NCI-H82 treated with DMSO at 0.1 percent for 48 hours (cell line): ENCODE data around the gene SPPL3.
A peak's percentile ranks its signal among the peaks of the same experiment; 100 is the strongest.
"Not testable (repeated sequence)": the region's sequence is repeated elsewhere in the genome, so short reads cannot be mapped to it uniquely, and the experiment has no call there.

Experiments
- DNase-seq: peaks from one replicate; lab custom pipeline; 2025; ENCODE audit not compliant: unreplicated experiment; lab: John Stamatoyannopoulos, UW

The SPPL3 gene

DNA sequence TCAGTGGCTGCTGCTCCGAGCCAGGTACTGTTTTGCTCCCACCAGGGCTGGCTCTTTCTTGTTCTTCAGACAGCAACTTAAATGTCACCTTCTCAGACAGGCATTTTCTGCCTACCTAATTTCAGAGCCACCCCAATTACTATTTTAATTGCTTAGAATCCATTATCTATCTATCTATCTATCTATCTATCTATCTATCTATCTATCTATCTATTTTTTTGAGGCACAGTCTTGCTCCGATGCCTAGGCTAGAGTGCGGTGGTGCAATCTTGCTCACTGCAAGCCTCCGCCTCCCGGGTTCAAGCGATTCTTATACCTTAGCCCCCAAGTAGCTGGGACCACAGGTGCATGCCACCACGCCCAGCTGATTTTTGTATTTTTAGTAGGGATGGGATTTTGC lies 58.5 kb downstream of the SPPL3 start:
- DNase-seq = no peak

DNA sequence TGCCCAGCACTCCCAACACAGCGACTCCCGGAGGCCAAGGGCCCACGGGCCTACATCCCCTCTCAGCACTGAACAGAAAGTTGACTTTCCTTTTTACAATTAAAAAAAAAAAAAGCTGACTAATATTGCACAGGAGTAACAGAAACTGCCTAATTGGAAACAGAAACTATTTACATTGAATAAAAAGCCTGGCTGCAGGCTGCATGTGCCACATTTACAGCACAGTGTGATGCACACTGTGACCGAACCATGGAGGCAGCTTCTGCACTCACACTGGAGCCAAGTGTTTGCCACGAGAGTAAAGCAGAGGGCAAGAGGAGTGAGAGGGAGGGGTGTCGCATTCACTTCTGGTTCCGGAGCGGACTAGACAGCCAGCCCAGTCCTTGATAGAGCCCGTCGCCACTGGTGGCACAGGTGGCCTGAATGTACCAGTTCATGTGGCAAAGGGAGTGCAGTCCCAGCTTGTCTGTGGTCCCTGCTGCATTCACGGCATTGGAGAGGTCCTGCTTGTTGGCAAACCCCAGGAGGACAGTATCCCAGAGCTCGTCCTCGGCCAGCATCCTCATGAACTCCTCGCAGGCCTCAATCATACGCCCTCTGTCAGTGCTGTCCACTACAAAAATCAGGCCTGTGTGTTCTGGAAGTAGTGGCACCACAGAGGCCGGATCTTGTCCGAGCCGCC lies 59.2 kb downstream of the SPPL3 start:
- DNase-seq = no peak

DNA sequence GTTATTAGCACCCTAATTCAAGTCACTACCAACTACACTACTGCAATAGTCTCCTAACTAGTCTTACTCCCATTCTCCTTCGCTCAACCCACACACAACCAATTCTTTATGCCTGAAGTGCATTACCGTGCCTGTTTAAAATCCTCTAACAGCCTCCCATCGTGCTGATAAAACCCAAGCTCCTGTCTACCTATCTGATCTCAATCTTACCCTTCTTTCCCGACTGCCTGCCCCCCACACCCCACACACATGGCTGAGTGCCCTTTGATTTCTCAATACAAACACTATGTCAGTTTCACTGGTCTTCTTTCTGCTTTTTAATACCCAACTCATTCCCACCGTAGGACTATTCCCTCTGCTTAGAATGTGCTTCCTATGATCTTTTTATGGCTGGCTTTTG lies 59.9 kb downstream of the SPPL3 start:
- no peak for DNase-seq

DNA sequence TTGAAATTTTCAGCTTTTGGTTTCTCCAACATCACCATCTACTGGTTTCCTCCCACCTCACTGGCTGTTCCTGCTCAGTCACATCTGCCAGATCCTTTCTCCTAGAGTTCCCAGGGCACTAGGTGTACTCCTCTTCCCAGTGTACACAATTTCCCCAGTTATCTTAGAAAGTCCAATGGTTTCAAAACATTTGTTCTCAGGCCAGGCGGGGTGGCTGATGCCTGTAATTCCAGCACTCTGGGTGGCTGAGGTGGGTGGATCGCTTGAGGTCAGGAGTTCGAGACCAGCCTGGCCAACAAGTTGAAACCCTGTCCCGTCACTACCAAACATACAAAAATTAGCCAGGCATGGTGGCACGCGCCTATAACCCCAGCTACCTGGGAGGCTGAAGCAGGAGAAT lies 60.7 kb downstream of the SPPL3 start:
- no peak for DNase-seq

DNA sequence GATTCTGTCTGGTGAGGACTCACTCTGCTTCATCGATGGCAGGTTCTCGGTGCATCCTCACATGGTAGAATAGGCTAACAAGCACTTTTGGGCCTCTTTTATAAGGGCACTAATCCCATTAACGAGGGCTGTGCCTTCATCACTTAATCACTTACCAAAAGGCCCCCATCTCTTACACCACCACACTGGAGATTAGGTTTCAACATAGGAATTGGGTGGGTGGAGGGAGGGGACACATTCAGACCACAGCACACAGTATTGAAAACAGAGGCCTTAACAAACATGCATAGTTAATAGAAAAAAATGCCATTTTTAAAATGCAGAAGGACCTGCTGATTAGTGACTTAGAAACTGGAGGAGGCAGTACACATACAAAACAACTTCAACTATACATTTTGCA lies 61.6 kb downstream of the SPPL3 start:
- DNase-seq = peak; percentile 48

DNA sequence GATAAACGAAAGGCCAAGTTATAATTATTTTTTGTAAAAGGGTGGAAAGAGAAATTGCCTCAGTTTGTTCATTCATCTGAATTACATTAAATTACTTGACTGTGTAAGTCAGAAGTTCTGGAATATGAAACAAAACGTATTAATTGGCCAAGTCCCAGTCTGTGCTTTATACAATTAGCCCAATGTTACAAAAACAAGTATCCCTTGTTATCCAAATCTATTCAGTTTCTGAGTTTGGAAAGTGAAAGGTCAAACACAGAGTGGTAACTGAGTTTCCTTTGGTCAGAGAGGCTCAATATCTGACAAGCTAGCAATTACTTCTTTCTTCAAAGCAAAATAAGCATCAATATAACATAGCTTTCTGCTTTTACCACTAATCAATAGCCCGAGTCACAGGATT lies 62.6 kb downstream of the SPPL3 start:
- no peak for DNase-seq

DNA sequence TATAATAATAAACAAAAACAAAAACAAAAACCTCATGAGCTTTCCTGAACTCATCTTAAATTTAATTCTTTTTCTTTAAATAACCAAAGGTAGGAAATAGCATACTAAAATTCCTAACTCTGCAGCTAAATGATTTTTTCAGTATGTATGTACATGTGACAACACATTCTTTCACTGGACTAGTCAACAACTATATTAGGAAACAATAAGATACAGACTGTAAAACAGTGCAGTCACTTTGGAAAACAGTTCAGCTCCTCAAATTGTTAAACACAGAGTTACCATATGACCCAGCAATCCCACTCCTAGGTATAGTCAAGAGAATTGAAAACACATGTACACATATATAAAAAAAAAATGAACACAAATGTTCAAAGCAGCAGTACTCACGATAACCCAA lies 64.7 kb downstream of the SPPL3 start:
- DNase-seq = no peak

DNA sequence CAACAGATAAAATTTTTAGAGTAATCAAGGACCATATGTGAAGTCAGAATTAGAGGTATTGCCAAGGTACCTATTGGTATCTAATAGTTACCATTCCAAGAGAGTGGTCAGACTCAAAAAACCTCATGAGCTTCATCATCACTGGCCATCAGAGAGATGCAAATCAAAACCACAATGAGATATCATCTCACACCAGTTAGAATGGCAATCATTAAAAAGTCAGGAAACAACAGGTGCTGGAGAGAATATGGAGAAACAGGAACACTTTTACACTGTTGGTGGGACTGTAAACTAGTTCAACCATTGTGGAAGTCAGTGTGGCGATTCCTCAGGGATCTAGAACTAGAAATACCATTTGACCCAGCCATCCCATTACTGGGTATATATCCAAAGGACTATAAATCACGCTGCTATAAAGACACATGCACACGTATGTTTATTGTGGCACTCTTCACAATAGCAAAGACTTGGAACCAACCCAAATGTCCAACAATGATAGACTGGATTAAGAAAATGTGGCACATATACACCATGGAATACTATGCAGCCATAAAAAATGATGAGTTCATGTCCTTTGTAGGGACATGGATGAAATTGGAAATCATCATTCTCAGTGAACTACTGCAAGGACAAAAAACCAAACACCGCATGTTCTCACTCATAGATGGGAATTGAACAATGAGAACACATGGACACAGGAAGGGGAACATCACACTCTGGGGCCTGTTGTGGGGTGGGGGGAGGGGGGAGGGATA lies 65.4 kb downstream of the SPPL3 start:
- DNase-seq = not testable (repeated sequence)

DNA sequence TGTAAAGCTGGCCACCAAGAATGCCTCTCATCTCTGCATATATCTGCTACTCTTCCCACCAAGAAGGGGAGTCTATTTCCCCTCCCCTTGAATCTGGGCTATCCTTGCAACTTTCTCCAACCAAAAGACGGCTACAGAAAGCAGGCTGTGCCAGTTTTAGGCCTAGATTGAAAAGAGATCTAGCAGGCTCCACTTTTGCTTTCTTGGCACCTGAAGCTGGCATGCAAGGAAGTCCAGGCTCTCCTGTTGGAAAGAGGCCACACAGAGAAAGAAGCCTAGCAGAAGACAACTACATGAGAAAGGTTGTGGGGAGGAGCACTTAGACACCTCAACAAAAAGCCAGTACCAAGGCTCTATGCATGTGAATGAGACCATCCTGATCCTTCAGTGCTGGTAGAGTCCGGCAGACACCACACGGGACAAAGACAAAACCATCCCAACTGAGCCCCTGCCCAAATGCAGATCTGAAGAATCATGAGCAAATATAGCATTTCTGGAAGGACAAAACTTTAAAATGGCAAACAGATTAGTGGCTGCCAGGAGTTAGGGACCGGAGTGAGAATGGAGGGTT lies 68.0 kb downstream of the SPPL3 start:
- DNase-seq = no peak

DNA sequence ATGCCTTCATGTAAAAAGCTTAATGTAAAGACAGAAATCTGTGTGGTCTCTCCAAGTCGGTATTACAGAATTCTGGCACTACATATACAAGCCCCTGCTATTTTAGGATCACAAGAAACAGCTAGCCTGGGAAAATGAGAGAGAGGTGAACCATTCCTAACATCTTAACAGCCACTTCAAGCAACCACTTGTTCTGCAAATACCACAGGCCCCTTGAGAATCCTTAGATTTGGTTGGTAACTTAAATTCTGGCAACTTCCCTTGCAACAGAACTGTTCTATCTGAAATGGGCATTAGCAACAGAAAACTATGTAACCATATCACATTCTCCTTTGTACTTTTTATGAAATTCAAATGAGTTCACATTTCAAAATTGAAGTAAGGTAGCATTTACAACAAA lies 68.5 kb downstream of the SPPL3 start:
- no peak for DNase-seq

DNA sequence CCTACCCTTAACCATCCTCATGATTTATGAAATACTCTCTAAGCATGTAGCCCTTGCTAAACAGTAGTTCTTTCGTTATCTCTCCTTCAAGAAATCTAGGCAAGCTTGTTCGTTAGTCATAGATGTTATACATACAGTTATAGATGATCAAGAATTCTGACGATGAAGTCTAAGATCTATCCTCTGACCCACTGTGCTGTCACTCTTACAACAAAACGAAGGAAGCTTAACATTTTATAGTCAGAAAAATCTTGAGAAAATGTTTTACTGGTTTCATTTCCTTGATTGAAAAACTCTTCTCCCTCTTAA lies 68.9 kb downstream of the SPPL3 start:
- no peak for DNase-seq

DNA sequence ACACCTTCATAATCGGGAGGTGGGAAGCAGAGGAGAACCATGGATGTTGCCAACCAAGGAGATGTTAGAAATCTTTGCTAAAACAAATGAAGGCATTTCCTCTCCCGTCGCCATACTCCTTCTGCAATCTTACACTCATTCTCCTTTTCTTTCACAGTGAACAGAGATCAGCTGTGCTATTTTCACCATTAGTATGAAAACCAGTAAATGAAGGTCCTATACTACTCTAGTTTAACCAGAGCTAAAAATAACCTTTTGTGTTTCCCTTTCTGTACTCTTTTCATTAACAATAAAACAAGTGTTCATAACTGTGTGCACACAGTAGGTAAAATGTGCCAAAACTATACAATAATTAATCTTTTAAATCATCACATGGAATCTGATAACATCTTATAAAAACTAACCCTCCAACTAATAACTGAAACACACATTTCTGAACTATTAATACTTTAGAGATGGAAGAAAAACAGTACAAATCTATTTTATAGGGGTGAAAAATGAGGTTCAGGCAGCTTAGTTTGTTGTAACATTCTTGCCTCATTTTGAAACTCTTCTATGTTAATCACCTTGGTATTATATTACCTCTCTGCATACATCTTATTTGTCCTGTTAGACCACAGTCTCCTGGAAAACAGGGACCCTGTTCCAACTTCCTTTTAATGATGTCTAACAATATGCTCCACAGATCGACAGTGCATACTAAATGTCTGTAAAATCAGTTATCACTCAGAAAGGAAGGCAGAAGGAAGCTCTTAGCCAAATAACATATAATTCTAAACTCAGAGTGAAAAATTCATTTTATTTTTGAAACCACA lies 69.5 kb downstream of the SPPL3 start:
- no peak for DNase-seq

DNA sequence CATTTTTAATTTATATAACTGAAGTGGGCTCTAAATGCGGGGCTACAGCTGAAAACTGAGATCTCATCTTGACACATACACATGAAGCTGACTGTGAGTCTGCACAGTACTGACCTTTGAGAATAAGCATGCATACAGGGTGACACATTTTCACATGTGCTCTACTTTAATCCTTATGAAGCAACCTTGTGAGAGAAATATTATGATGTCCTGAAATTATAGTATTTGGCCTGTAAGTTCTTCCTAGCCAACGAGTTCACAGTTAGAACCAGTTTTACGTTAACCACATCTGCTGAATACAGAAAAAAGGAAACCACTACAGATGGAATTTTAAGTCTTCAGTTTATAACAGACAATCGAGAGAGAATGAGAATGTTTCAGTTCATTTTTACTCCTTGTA lies 70.3 kb downstream of the SPPL3 start:
- no peak for DNase-seq

DNA sequence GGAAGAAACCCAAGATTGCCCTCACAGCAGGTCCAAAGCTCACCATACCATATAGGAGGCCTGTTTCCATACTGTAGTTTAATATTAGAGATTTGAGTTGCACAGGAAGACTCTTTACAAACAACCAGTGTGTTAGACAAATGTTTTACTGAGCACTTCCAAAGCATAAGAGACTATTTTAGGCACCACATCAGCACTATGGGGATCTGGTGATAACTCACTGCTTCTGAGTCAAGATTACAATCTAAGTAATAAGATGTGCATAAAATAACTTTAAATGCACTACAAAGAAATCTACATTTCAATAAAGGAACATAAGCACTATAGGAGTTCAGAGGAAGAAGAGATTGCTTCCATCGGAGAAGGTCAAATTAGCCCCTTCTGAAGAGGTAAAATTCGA lies 71.4 kb downstream of the SPPL3 start:
- no peak for DNase-seq

DNA sequence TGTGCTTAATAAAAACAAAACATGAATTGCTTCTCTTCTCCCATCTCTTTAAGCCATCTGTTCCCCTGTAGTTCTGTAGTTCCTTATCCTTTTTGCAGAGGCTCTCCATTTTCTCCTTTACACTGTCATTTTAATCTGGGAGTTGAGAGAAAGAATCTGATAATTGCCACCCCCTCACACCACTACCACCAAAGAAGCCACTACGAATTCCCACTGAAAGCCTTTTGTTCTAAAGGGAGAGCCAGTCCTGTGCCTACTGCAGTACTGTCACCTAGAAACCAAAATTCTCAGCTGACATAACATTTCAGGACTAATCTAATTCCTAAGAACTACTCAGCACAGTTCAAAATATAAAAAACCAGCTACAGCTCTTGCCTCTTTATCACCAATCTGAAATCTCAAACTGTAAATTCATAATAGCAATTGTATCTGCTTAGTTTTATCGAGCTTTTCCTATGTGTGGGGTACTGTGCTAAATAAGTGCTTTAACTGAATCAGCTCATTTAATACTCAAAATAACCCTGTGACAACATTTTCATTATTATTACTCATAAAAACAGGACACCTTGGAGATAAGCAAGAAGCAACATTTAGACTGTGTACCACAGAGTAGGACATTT lies 72.4 kb downstream of the SPPL3 start:
- DNase-seq = no peak

DNA sequence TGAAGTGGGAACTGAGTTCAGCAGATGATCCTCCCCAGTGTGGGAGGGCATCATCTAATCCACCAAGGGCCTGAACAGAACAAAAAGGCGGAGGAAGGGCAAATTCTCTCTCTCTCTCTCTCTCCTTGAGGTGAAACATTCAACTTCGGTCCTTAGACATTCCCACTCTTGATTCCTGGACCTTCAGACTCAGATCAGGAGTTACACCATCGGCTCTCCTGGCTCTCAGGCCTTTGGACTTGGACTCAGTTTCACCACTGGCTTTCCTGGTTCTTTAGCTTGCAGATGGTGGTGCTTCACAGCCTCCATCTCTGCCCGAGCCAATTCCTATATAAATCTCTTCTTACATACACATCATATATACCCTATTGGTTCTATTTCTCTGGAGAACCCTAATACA lies 73.2 kb downstream of the SPPL3 start:
- DNase-seq = no peak

DNA sequence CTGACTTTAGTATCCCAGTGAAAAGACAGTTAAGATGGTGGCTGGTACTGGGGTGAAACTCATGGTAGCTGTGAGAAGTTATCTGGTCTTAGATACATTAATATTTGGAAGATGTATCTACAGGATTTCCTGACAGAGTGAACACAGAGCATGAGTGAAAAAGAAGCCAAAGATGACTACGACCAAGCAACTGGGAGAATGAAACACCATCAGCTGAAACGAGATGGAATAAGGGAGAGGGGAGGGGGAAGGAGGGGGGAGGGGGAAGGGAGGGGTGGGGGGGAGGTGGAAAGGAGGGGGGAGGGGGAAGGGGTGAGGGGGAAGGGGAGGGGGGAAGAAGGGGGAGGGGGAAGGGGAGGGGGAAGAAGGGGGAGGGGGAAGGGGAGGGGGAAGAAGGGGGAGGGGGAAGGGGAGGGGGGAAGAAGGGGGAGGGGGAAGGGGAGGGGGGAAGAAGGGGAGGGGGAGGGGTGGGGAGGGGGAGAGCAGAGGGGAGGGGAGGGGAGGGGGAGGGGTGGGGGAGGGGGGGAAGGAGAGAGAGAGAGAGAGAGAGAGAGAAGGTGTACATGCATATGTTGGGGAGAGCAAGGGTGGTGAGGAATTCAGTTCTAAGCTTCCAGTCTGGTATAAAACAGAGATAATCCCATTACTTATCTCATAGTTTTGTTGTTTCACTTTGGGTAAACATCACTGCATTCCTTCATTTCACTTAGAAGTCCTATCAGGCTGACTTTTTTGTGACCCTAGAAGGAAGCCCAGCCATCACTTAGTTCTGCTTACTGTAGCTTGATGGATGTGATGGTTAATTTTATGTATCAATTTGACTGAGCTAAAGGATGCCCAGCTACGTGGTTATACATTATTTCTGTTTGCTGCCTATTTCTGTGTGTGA lies 73.9 kb downstream of the SPPL3 start:
- DNase-seq = no peak

DNA sequence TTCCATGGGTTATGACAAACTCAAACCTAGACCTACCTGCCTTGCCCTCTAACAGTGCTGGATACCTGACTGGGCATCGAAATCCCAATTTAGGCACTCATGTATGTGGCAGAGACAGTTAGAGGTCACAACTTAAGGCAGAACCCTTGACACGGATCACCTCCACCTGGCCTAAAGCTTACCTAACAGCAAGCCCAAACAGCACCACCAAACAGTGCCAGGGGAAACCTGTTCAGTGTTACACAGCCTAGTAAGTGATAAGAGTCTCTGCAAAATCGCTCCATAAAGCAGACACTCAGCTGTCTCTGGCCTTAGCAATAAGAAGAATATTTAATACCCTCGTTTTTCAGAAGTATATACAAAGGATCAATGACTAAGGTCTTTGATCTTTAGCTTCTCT lies 77.8 kb downstream of the SPPL3 start:
- no peak for DNase-seq

DNA sequence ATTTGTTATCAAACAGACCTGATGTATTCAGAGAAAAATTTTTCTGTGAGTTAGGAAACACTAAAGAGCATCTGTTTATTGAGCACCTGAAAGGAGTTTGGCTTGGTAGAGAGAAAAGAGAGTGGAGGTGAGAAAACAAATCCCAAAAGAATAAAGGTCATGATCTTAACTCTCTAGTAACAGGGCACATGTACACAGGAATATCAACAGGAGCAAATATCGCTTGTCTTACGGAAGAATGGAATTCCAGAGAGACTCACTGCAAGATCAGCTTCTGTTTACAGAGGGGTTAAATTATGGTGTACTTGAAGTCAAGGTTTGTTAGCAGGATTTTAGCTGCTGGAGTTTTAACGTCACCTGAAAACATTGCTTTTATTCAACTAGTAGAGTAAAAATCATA lies 78.8 kb downstream of the SPPL3 start:
- no peak for DNase-seq

DNA sequence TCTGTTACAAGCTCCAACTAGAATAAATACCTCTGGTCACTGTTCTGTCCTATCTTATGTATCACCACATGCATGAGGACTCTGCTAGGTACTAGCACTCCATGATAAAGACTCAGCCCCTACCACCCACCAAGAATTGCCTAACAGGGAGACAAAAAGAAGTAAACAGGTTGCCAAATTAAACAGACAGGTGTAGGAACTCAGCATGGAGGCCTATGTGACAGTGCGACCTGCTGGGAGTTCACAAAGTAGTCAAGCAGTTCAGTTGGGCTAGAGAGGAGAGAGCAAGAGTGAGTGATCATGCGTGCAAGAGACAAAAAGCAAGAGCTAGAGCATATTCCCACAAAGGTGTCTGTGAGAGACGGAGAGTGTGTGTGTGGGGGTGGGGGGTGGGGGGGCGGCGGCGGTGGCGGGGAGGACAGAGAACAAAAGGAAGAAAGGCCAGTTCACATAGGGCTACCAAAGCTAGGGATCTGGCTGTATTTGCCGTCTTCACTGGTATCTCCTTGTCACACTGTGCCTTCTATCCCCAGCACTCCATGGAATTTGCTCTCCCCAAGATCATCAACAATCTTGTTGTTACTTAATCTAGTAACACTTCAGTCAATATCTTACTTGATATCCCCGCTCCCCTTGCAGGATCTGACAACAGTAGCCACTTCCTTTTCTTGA lies 81.2 kb downstream of the SPPL3 start:
- DNase-seq = no peak
